Caco-2 (cell line): Measurements from ENCODE around the gene OR2D2. TPM values are rescaled to one million over a fixed set of nuclear protein-coding genes. Genes with fewer than 3 reads are reported as not detected.

ENCODE experiments used
- BruUV-seq: library from RNA; stranded (reverse); fragments of 400-500 nt; replicated peaks from 2 replicates; lab custom pipeline; 2021; lab: Mats Ljungman, UMichigan
- CTCF ChIA-PET: fragments of 300-600 bp; sonication (Branson Sonifier 250); formaldehyde crosslinking; loops from one replicate; lab custom pipeline; 2022; ENCODE audit warnings: antibody characterized with exemption; lab: Charles Lee
- POLR2A ChIA-PET: fragments of 300-600 bp; sonication (Branson Sonifier 250); formaldehyde crosslinking; loops from one replicate; lab custom pipeline; 2022; ENCODE audit warnings: antibody characterized with exemption; lab: Charles Lee
- DNase-seq, 2 experiments: peaks; one replicate each; pipeline versions ENCODE4 v3.0.0 to v3.0.0-alpha.2; 2020 to 2022
- H3K27me3 ChIP-seq: replicated peaks from 2 replicates; pipeline ENCODE4 v1.6.0; 2011; ENCODE audit warnings: low read length; ENCODE audit not compliant: control insufficient read depth, insufficient read depth
- H3K36me3 ChIP-seq: 2 replicates; pipeline ENCODE4 v1.5.1; 2011; ENCODE audit warnings: low read length; ENCODE audit not compliant: control insufficient read depth, insufficient read depth
- H3K4me1 ChIP-seq: fragments of 250-450 bp; sonication (Bioruptor Pico); 2 replicates; pipeline ENCODE4 v1.5.1; 2020; ENCODE audit warnings: mild to moderate bottlenecking
- H3K4me3 ChIP-seq: 2 replicates; pipeline ENCODE4 v1.5.1; 2011; ENCODE audit warnings: low read depth, mild to moderate bottlenecking, control low read depth, low read length
- H3K9me3 ChIP-seq: fragments of 250-450 bp; sonication (Bioruptor Pico); 2 replicates; pipeline ENCODE4 v1.5.1; 2020; ENCODE audit warnings: mild to moderate bottlenecking, moderate library complexity
- H3K27ac Mint-ChIP-seq: one replicate; pipeline ENCODE4 v1.8.0; 2022; ENCODE audit warnings: mixed read lengths; ENCODE audit not compliant: unreplicated experiment
- H3K27me3 Mint-ChIP-seq: one replicate; pipeline ENCODE4 v1.8.0; 2022; ENCODE audit warnings: mixed read lengths; ENCODE audit not compliant: insufficient read depth, unreplicated experiment
- H3K36me3 Mint-ChIP-seq: one replicate; pipeline ENCODE4 v1.8.0; 2022; ENCODE audit warnings: mild to moderate bottlenecking, mixed read lengths; ENCODE audit not compliant: insufficient read depth, unreplicated experiment
- H3K4me1 Mint-ChIP-seq: one replicate; pipeline ENCODE4 v1.8.0; 2022; ENCODE audit warnings: low read depth, mixed read lengths; ENCODE audit not compliant: unreplicated experiment
- H3K4me3 Mint-ChIP-seq: one replicate; pipeline ENCODE4 v1.8.0; 2022; ENCODE audit warnings: mild to moderate bottlenecking, moderate library complexity, mixed read lengths; ENCODE audit not compliant: unreplicated experiment
- H3K9me3 Mint-ChIP-seq: one replicate; pipeline ENCODE4 v1.8.0; 2022; ENCODE audit warnings: mixed read lengths; ENCODE audit not compliant: unreplicated experiment
- intact Hi-C: fragments of 100-400 bp; cut with micrococcal nuclease; formaldehyde crosslinking; loops from one replicate; pipeline ENCODE4 v1.10.0; 2022; ENCODE audit not compliant: unreplicated experiment
- total RNA-seq: library from RNA; stranded (reverse); gene quantifications from 2 replicates; pipeline ENCODE4 v1.2.3, GENCODE V29; 2022
- TF ChIP-seq, protein P1 (sequence below), 2 experiments: fragments of 200-600 bp in 1 of 2; IDR thresholded peaks; 1 replicate in 1 of 2; 2 replicates in 1 of 2; pipeline versions ENCODE4 v1.5.1 to v1.8.0; 2011 to 2022; ENCODE audit warnings: antibody characterized with exemption in 1 of 2, control low read depth in 1 of 2, inconsistent platforms in 1 of 2, low read depth in 1 of 2, low read length in 1 of 2, mild to moderate bottlenecking in 1 of 2, moderate library complexity in 1 of 2; ENCODE audit not compliant: insufficient read depth in 1 of 2, severe bottlenecking in 1 of 2, unreplicated experiment in 1 of 2

The OR2D2 gene
- total RNA-seq, 1 experiment from 2014 or later = not detected

GRCh38 chr11:6843670-6844069 is 48.6 kb downstream of the OR2D2 start:
- H3K9me3 ChIP-seq = no peaks in the 10 kb centered on the region
- CTCF ChIA-PET = no interaction called here
- BruUV-seq = no TSS peak

DNA sequence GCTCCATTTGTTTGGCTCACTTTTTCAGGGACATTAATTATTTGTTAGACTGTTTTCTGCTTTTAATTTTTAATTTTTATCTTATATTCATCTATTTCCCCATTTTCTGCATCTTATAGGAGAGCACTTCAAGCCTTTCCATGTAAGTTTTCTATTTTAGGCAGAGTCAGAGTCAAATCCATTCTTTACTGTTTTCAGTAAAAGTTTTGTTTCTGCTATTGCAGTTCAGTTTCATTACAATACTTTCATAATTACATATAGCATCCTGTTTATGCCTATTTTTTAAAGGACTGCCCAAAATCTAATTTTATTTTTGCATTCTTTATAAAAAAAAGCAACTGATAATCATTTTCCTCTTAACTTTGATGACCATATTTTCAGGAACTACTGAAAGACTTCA is 50.6 kb downstream of the OR2D2 start:
- no peak for DNase-seq
- Mint-ChIP-seq H3K27me3 (peaks cover 18% of the 10 kb centered on the region), H3K27ac (no peak overlapping the region), H3K36me3 (no peaks in the 10 kb centered on the region), H3K4me1 (no peaks in the 10 kb centered on the region), H3K9me3 (no peaks in the 10 kb centered on the region), H3K4me3 (no peak overlapping the region)
- no peak overlapping the region for H3K4me3 ChIP-seq
- H3K9me3 ChIP-seq = no peaks in the 10 kb centered on the region
- ChIA-PET POLR2A (no interaction called here), CTCF (no interaction called here)
- TF ChIP-seq, protein P1, sequence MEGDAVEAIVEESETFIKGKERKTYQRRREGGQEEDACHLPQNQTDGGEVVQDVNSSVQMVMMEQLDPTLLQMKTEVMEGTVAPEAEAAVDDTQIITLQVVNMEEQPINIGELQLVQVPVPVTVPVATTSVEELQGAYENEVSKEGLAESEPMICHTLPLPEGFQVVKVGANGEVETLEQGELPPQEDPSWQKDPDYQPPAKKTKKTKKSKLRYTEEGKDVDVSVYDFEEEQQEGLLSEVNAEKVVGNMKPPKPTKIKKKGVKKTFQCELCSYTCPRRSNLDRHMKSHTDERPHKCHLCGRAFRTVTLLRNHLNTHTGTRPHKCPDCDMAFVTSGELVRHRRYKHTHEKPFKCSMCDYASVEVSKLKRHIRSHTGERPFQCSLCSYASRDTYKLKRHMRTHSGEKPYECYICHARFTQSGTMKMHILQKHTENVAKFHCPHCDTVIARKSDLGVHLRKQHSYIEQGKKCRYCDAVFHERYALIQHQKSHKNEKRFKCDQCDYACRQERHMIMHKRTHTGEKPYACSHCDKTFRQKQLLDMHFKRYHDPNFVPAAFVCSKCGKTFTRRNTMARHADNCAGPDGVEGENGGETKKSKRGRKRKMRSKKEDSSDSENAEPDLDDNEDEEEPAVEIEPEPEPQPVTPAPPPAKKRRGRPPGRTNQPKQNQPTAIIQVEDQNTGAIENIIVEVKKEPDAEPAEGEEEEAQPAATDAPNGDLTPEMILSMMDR (IDR thresholded peaks at IDR 0.05; ENCODE audit: insufficient read depth in 1 of 2, low read depth in 1 of 2, low read length in 1 of 2, severe bottlenecking in 1 of 2, unreplicated experiment in 1 of 2) = no peak
- no peaks in the 10 kb centered on the region for H3K36me3 ChIP-seq
- BruUV-seq = no TSS peak
- no peaks in the 10 kb centered on the region for H3K27me3 ChIP-seq
- no peaks in the 10 kb centered on the region for H3K4me1 ChIP-seq
- intact Hi-C loops = no loop called here

More at GRCh38 chr11:6843670-6844069, 48.6 kb downstream of the OR2D2 start:
- H3K36me3 Mint-ChIP-seq = no peaks in the 10 kb centered on the region
- no peaks in the 10 kb centered on the region for H3K27me3 ChIP-seq
- H3K27ac Mint-ChIP-seq = no peak overlapping the region
- intact Hi-C loops = no loop called here
- TF ChIP-seq, protein P1 (IDR thresholded peaks at IDR 0.05; ENCODE audit: insufficient read depth in 1 of 2, low read depth in 1 of 2, low read length in 1 of 2, severe bottlenecking in 1 of 2, unreplicated experiment in 1 of 2) = no peak
- no peaks in the 10 kb centered on the region for H3K9me3 Mint-ChIP-seq
- H3K36me3 ChIP-seq = no peaks in the 10 kb centered on the region
- no peak overlapping the region for H3K4me3 ChIP-seq
- H3K4me1 Mint-ChIP-seq = no peaks in the 10 kb centered on the region
- no peak for DNase-seq
- peaks cover 18% of the 10 kb centered on the region for H3K27me3 Mint-ChIP-seq
- H3K4me3 Mint-ChIP-seq = no peak overlapping the region
- POLR2A ChIA-PET = no interaction called here
- H3K4me1 ChIP-seq = no peaks in the 10 kb centered on the region

Other genes with a start within 250 kb of the OR2D2 start
- 1.7 and 2.0 TPM in 2 replicates for gene DCHS1, start 236.7 kb downstream of the OR2D2 start, total RNA-seq
- 57.8 and 60.8 TPM in 2 replicates for gene MRPL17, start 209.2 kb downstream of the OR2D2 start, total RNA-seq
- not detected in 2 replicates for gene OR2AG2, start 120.5 kb downstream of the OR2D2 start, total RNA-seq
- not detected in 2 replicates for gene OR2AG1, start 109.5 kb downstream of the OR2D2 start, total RNA-seq
- not detected in 2 replicates for gene OR6A2, start 92.8 kb downstream of the OR2D2 start, total RNA-seq
- not detected in 2 replicates for gene OR10A5, start 46.8 kb downstream of the OR2D2 start, total RNA-seq
- gene OR10A2, start 29.4 kb downstream of the OR2D2 start, total RNA-seq = not detected in 2 replicates
- gene OR10A4, start 15.9 kb downstream of the OR2D2 start, total RNA-seq = not detected in 2 replicates
- gene OR2D3, start 28.5 kb upstream of the OR2D2 start, total RNA-seq = not detected in 2 replicates
- gene ZNF215, start 33.9 kb upstream of the OR2D2 start, total RNA-seq = not detected in 2 replicates
- 0.16 and 0.70 TPM in 2 replicates for gene ZNF214, start 127.8 kb upstream of the OR2D2 start, total RNA-seq
- gene NLRP14, start 128.0 kb upstream of the OR2D2 start, total RNA-seq = not detected in 2 replicates
- gene RBMXL2, start 196.5 kb upstream of the OR2D2 start, total RNA-seq = not detected in 2 replicates